HG02763 (cell line): ENCODE data around the gene GLIS2.

Source experiments
- ATAC-seq: cut with Tn5 transposase; IDR thresholded peaks from one replicate; pipeline ENCODE4 v1.9.1; 2021; ENCODE audit warnings: mild to moderate bottlenecking, moderate library complexity; ENCODE audit not compliant: unreplicated experiment

Gene GLIS2

GRCh38 chr16:4319454-4320421 lies 3.9 kb downstream of the GLIS2 start:
- no peak for ATAC-seq

- no peak for ATAC-seq
These were observed 4.8 kb downstream of the GLIS2 start for GRCh38 chr16:4320571-4321137.

GRCh38 chr16:4321286-4322120 lies 5.6 kb downstream of the GLIS2 start:
- no peak for ATAC-seq

GRCh38 chr16:4322121-4323052 lies 6.5 kb downstream of the GLIS2 start:
- no peak for ATAC-seq

- ATAC-seq, result no peak
These were observed 7.4 kb downstream of the GLIS2 start for GRCh38 chr16:4323071-4323844.

GRCh38 chr16:4323845-4324488 lies 8.1 kb downstream of the GLIS2 start:
- no peak for ATAC-seq

- no peak for ATAC-seq
These were observed 8.8 kb downstream of the GLIS2 start for GRCh38 chr16:4324492-4325252.

GRCh38 chr16:4325253-4325758 lies 9.4 kb downstream of the GLIS2 start:
- ATAC-seq, result no peak

- ATAC-seq, result no peak
These were observed 11.6 kb downstream of the GLIS2 start for GRCh38 chr16:4327386-4328045.

GRCh38 chr16:4328046-4328781 lies 12.3 kb downstream of the GLIS2 start:
- no peak for ATAC-seq

- ATAC-seq, result no peak
These were observed 13.2 kb downstream of the GLIS2 start for GRCh38 chr16:4328782-4329775.

- ATAC-seq, result no peak
These were observed 14.5 kb downstream of the GLIS2 start for GRCh38 chr16:4330277-4330874.

GRCh38 chr16:4332083-4332482 lies 16.2 kb downstream of the GLIS2 start:
- ATAC-seq, result no peak

GRCh38 chr16:4332623-4333307 lies 16.9 kb downstream of the GLIS2 start:
- no peak for ATAC-seq

GRCh38 chr16:4333308-4333638 lies 17.4 kb downstream of the GLIS2 start:
- ATAC-seq, result no peak
